ENCODE results near the gene CROCC2. TPM values are rescaled to one million over a fixed set of nuclear protein-coding genes. Genes with fewer than 3 reads are reported as not detected.

The CROCC2 gene
- total and polyA plus RNA-seq, 2 donors from 2014 or later: 0.13 TPM; not detected in 1

DNA sequence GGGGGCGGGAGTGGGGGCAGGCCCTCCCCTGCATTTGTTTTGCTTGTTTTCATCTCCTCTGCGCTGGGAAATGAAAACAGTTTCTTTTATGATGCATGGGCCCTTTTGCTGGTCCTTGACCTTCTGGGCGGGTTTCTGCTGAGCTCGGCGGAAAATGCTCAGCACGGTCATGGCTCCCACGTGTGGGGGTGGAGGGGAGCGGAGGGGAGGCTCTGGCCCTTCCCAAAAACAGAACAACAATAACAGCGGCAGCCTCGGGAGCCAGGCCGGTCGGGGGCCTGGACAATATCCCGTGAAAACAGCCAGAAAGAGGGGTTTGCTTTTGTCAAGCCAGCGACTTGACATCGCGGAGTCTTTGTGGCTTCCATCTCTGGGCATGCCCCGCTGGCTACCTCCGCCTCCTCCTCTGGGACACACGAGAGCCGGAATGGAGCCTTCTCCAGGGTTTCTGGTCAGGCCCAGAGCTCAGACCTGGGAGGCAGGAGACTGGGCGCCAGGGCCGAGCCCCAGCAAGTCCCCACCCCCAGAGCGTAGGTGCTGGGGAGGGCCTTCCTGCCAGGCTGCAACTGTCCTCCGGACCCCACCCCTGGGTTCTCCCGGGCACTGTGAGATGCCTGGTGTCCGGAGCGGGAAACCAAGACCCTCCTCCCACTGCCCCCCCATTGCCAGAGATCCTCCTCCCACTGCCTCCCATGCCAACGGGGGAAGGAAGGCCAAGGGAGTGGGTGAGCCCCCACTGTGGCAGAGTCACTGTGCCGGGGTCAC, 56.3 kb downstream of the CROCC2 start:
- peaks cover 0 to 2% (median 0%) of the 10 kb centered on the region in 3 donors for H3K9me3 ChIP-seq (ENCODE audit: control insufficient read depth in 2 of 3, insufficient read depth in 1 of 3, low read length in 3 of 3)
- FAIRE-seq (no peak), DNase-seq (peak; percentile 85 to 95 (median 89))
- H3K36me3 ChIP-seq (ENCODE audit: control insufficient read depth in 2 of 3, insufficient read depth in 3 of 3, low read length in 3 of 3): no peaks in the 10 kb centered on the region
- intact Hi-C loops (cut with DNase I): no loop called here
- peak overlapping the region; percentile 43 to 60 for H3K27ac ChIP-seq (ENCODE audit: low read depth in 2 of 2, low read length in 2 of 2)
- H3K27me3 ChIP-seq (ENCODE audit: control insufficient read depth, insufficient read depth, low read length): peaks cover 4% of the 10 kb centered on the region
- no peak overlapping the region for H3K4me3 ChIP-seq (ENCODE audit: low read length in 3 of 3)
- H3K9ac ChIP-seq (ENCODE audit: low read length in 3 of 3): no peak overlapping the region
- H3K4me1 ChIP-seq (ENCODE audit: control insufficient read depth in 2 of 3, insufficient read depth in 2 of 3, low read depth in 1 of 3, low read length in 3 of 3): peaks cover 7 to 30% (median 8%) of the 10 kb centered on the region in 3 donors
- TF ChIP-seq, protein P1, sequence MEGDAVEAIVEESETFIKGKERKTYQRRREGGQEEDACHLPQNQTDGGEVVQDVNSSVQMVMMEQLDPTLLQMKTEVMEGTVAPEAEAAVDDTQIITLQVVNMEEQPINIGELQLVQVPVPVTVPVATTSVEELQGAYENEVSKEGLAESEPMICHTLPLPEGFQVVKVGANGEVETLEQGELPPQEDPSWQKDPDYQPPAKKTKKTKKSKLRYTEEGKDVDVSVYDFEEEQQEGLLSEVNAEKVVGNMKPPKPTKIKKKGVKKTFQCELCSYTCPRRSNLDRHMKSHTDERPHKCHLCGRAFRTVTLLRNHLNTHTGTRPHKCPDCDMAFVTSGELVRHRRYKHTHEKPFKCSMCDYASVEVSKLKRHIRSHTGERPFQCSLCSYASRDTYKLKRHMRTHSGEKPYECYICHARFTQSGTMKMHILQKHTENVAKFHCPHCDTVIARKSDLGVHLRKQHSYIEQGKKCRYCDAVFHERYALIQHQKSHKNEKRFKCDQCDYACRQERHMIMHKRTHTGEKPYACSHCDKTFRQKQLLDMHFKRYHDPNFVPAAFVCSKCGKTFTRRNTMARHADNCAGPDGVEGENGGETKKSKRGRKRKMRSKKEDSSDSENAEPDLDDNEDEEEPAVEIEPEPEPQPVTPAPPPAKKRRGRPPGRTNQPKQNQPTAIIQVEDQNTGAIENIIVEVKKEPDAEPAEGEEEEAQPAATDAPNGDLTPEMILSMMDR (IDR thresholded peaks at IDR 0.05; ENCODE audit: borderline replicate concordance, extremely low read depth, insufficient read depth): no peak

DNA sequence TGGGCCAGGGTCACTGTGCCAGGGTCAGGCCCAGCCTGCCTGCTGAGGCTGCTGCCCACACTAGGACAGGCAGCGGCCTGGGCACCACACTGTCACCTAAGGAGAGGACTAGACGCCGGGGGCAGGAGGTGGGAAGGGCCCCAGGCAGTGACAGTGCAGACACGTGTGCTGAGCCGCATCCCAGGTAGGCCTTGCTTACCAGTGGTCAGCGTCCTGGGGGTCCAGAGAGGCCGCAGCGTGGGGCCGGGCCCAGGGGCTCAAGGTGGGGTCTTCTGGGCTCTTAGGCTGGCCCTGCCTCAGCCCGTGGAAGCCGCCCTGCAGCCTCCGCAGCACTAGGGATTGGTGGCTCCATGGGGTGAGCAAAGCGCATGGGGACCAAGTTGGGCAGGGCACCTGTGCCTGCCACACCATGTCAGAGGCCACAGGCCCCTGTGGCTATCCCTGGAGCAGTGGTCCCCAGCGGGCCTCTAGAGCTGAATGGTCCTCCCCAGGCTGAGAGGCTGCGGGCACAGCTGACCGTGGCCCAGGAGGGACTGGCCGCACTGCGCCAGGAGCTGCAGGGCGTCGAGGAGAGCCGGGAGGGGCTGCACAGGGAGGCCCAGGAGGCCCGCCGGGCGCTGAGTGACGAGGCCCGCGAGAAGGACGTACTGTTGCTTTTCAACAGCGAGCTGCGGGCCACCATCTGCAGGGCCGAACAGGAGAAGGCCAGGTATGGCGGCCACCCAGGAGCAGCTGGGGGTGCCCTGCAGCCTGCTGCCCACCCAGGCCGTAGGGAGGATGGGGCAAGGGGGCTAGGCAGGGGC, 57.1 kb downstream of the CROCC2 start:
- Histone ChIP-seq H3K4me3 (ENCODE audit: low read length in 3 of 3) (no peak overlapping the region), H3K9me3 (ENCODE audit: control insufficient read depth in 2 of 3, insufficient read depth in 1 of 3, low read length in 3 of 3) (peaks cover 0 to 2% (median 0%) of the 10 kb centered on the region in 3 donors), H3K27me3 (ENCODE audit: control insufficient read depth, insufficient read depth, low read length) (peaks cover 4% of the 10 kb centered on the region), H3K36me3 (ENCODE audit: control insufficient read depth in 2 of 3, insufficient read depth in 3 of 3, low read length in 3 of 3) (no peaks in the 10 kb centered on the region), H3K9ac (ENCODE audit: low read length in 3 of 3) (no peak overlapping the region), H3K4me1 (ENCODE audit: control insufficient read depth in 2 of 3, insufficient read depth in 2 of 3, low read depth in 1 of 3, low read length in 3 of 3) (peaks cover 7 to 30% (median 8%) of the 10 kb centered on the region in 3 donors), H3K27ac (ENCODE audit: low read depth in 2 of 2, low read length in 2 of 2) (peak overlapping the region in 1 of 2 donors; percentile 60)
- intact Hi-C loops (cut with DNase I): no loop called here
- TF ChIP-seq, protein P1 (IDR thresholded peaks at IDR 0.05; ENCODE audit: borderline replicate concordance, extremely low read depth, insufficient read depth): no peak
- FAIRE-seq (no peak), DNase-seq (peak in 3 of 5 donors; percentile 7 to 82 (median 48))

DNA sequence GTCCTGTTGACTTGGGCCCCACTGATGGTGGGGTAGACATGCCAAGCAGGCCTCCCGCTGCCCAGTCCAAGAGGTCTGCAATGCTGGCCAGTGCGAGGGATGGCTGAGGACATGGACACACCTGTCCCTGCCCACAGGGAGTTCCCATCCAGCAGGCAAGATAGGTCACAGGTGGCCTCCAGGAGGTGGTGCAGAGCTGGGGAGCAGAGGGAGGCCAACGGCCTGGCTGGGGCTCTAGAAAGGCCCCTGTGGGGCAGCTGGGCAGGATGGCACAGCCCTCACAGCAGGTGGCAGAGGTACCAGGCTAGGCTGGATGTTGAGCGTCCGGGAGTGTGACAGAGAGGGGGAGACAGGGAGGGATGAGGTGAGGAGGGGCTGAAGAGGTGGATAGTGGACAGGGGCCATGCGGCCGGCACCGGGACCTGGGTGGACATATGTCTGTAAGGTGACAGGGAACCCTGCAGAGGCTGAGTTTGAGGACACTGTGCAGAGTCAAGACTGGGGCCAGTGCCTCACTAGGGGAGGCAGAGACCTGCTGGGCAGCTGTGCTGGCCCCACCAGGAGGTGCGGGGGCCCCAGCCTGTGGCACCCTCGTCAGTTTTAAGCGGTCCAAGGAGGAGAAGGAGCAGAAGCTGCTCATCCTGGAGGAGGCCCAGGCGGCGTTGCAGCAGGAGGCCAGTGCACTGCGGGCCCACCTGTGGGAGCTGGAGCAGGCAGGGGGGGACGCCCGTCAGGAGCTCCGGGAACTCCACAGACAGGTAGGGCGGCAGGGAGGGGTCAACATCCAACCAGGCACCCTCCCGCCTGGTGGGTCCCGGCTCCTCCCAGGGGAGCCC, 58.0 kb downstream of the CROCC2 start:
- peaks cover 7 to 30% (median 8%) of the 10 kb centered on the region in 3 donors for H3K4me1 ChIP-seq (ENCODE audit: control insufficient read depth in 2 of 3, insufficient read depth in 2 of 3, low read depth in 1 of 3, low read length in 3 of 3)
- no peak for FAIRE-seq
- TF ChIP-seq, protein P1 (IDR thresholded peaks at IDR 0.05; ENCODE audit: borderline replicate concordance, extremely low read depth, insufficient read depth): no peak
- intact Hi-C loops (cut with DNase I): no loop called here
- H3K4me3 ChIP-seq (ENCODE audit: low read length in 3 of 3): no peak overlapping the region
- DNase-seq: peak in 3 of 5 donors; percentile 8 to 80 (median 43)
- H3K27ac ChIP-seq (ENCODE audit: low read depth in 2 of 2, low read length in 2 of 2): no peak overlapping the region
- peaks cover 0 to 2% (median 0%) of the 10 kb centered on the region in 3 donors for H3K9me3 ChIP-seq (ENCODE audit: control insufficient read depth in 2 of 3, insufficient read depth in 1 of 3, low read length in 3 of 3)
- no peaks in the 10 kb centered on the region for H3K36me3 ChIP-seq (ENCODE audit: control insufficient read depth in 2 of 3, insufficient read depth in 3 of 3, low read length in 3 of 3)
- peaks cover 4% of the 10 kb centered on the region for H3K27me3 ChIP-seq (ENCODE audit: control insufficient read depth, insufficient read depth, low read length)
- no peak overlapping the region for H3K9ac ChIP-seq (ENCODE audit: low read length in 3 of 3)
